Activated T-cell treated with anti-CD3 and anti-CD28 coated beads, Interleukin-2, amount 50 U/mL, for 72 hours (primary cell): ENCODE measurements around the gene CBLC. TPM values are rescaled to one million over a fixed set of nuclear protein-coding genes. Genes with fewer than 3 reads are reported as not detected.
A peak's percentile ranks its signal among the peaks of the same experiment; 100 is the strongest.

ENCODE experiments used
- ATAC-seq, 2 donors: fragments of 150-1000 bp; cut with Tn5 transposase; replicated peaks in 1 of 2; 2 replicates each; pipeline ENCODE4 v1.10.0; 2021; ENCODE audit warnings: moderate library complexity in 2 of 2, mild to moderate bottlenecking in 1 of 2
- DNase-seq, 2 donors: peaks; one replicate each; pipeline ENCODE4 v3.0.0; 2021 to 2022; ENCODE audit warnings: mixed read lengths in 1 of 2
- H3K27ac Mint-ChIP-seq: one replicate; pipeline ENCODE4 v1.8.0; 2022; ENCODE audit warnings: mild to moderate bottlenecking, moderate library complexity, mixed read lengths
- H3K27me3 Mint-ChIP-seq: one replicate; pipeline ENCODE4 v1.8.0; 2022; ENCODE audit warnings: low read depth, mixed read lengths
- H3K36me3 Mint-ChIP-seq, 2 donors: one replicate each; pipeline ENCODE4 v1.8.0; 2022; ENCODE audit warnings: mixed read lengths in 2 of 2, mild to moderate bottlenecking in 1 of 2; ENCODE audit not compliant: insufficient read depth in 2 of 2
- H3K4me1 Mint-ChIP-seq: one replicate; pipeline ENCODE4 v1.8.0; 2022; ENCODE audit warnings: low read depth, mixed read lengths
- H3K4me3 Mint-ChIP-seq, 2 donors: one replicate each; pipeline ENCODE4 v1.8.0; 2022; ENCODE audit warnings: mild to moderate bottlenecking in 2 of 2, mixed read lengths in 2 of 2, moderate library complexity in 2 of 2
- H3K9me3 Mint-ChIP-seq, 2 donors: one replicate each; pipeline ENCODE4 v1.8.0; 2022; ENCODE audit warnings: mixed read lengths in 2 of 2
- total RNA-seq, 2 donors: library from RNA; stranded (reverse); gene quantifications; one replicate each; pipeline ENCODE4 v1.2.3, GENCODE V29; 2022

The CBLC gene
- total RNA-seq, 2 donors from 2014 or later = not detected

GRCh38 chr19:44741258-44741731 lies 36.4 kb upstream of the CBLC start:
- DNase-seq = no peak
- ATAC-seq = peak; percentile 26 to 39

GRCh38 chr19:44741841-44742329 lies 35.8 kb upstream of the CBLC start:
- Mint-ChIP-seq H3K9me3 (no peaks in the 10 kb centered on the region), H3K36me3 (no peaks in the 10 kb centered on the region), H3K27ac (no peak overlapping the region), H3K4me1 (peaks cover 62% of the 10 kb centered on the region), H3K27me3 (peaks cover 9% of the 10 kb centered on the region), H3K4me3 (no peak overlapping the region)
- ATAC-seq = peak; percentile 61 to 69
- peak in 1 of 2 donors; percentile 51 for DNase-seq

More at GRCh38 chr19:44741258-44741731, 36.4 kb upstream of the CBLC start:
- Mint-ChIP-seq H3K4me3 (no peak overlapping the region), H3K27ac (no peak overlapping the region), H3K27me3 (peaks cover 7% of the 10 kb centered on the region), H3K9me3 (no peaks in the 10 kb centered on the region), H3K4me1 (peaks cover 58% of the 10 kb centered on the region), H3K36me3 (no peaks in the 10 kb centered on the region)

- peaks cover 62% of the 10 kb centered on the region for H3K4me1 Mint-ChIP-seq
- H3K27me3 Mint-ChIP-seq = peaks cover 9% of the 10 kb centered on the region
- H3K36me3 Mint-ChIP-seq = no peaks in the 10 kb centered on the region
- H3K4me3 Mint-ChIP-seq = no peak overlapping the region
- no peak for ATAC-seq
- H3K9me3 Mint-ChIP-seq = no peaks in the 10 kb centered on the region
- H3K27ac Mint-ChIP-seq = no peak overlapping the region
- no peak for DNase-seq
Measured at GRCh38 chr19:44742330-44743061, 35.2 kb upstream of the CBLC start.

GRCh38 chr19:44744871-44745332 lies 32.8 kb upstream of the CBLC start:
- DNase-seq = no peak
- no peak overlapping the region for H3K27ac Mint-ChIP-seq

DNA sequence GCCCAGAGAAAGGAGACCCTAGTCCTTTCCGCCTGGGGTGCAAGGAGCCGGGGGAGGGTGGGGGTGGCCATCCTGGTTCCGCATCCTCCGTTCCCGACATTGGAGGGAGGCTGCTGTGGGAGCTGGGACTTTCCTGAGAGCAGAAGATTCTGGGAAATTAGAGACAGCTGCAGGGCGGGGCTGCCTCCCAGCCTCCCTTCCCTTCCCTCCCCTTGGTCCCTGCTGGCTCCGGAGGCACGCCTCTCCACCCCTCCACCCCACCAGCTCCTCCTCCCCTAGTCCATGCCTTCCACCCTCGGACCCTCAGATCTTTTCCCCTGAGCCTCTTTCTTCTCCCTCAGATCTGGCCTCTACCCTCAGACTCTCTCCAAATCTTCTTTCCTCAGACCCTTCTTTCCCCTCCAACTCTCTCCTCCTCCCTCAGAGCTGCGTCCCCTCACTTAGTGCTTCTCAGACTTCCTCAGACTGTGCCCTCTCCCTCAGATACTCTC lies 32.3 kb upstream of the CBLC start:
- H3K27ac Mint-ChIP-seq = peak overlapping the region; percentile 44
- DNase-seq = no peak
- peaks cover 14% of the 10 kb centered on the region in 2 donors for H3K36me3 Mint-ChIP-seq
- no peak for ATAC-seq
- H3K4me3 Mint-ChIP-seq = peak overlapping the region in 1 of 2 donors; percentile 5
- no peaks in the 10 kb centered on the region for H3K9me3 Mint-ChIP-seq
- peaks cover 9% of the 10 kb centered on the region for H3K27me3 Mint-ChIP-seq
- H3K4me1 Mint-ChIP-seq = peaks cover 58% of the 10 kb centered on the region

More at GRCh38 chr19:44744871-44745332, 32.8 kb upstream of the CBLC start:
- Mint-ChIP-seq H3K4me3 (no peak overlapping the region), H3K27me3 (peaks cover 9% of the 10 kb centered on the region), H3K36me3 (peaks cover 9 to 11% of the 10 kb centered on the region in 2 donors), H3K4me1 (peaks cover 56% of the 10 kb centered on the region), H3K9me3 (no peaks in the 10 kb centered on the region)
- no peak for ATAC-seq

DNA sequence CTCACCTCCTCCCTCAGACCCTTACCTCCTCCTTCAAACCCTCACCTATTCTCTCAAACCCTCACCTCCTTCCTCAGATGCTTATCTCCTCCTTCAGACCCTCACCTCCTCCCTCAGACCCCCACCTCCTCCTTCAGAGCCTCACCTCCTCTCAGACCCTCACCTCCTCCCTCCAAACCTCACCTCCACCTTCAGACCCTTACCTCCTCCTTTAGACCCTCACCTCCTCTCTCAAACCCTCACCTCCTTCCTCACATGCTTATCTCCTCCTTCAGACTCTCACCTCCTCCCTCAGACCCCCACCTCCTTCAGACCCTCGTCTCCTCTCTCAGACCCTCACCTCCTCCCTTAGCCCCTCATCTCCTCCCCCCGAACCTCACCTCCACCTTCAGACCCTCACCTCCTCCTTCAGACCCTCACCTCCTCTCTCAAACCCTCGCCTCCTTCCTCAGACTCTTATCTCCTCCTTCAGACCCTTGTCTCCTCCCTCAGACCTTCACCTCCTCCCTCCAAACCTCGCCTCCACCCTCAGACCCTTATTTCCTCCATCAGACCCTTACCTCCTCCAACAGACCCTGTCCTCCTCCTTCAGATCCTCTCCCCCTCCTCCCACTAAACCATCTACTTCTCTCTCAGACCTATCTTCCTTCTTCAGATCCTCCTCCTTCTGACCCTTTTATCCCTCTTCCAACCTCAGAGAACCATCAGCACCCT lies 31.6 kb upstream of the CBLC start:
- Mint-ChIP-seq H3K27ac (peak overlapping the region; percentile 44), H3K36me3 (peaks cover 17 to 19% of the 10 kb centered on the region in 2 donors), H3K4me3 (peak overlapping the region; percentile 48 to 88), H3K27me3 (peaks cover 9% of the 10 kb centered on the region), H3K9me3 (no peaks in the 10 kb centered on the region), H3K4me1 (peaks cover 63% of the 10 kb centered on the region)
- DNase-seq (no peak), ATAC-seq (no peak)

GRCh38 chr19:44746616-44746945 lies 31.1 kb upstream of the CBLC start:
- Mint-ChIP-seq H3K9me3 (no peaks in the 10 kb centered on the region), H3K27me3 (peaks cover 9% of the 10 kb centered on the region), H3K4me1 (peaks cover 66% of the 10 kb centered on the region), H3K36me3 (peaks cover 19 to 22% of the 10 kb centered on the region in 2 donors), H3K27ac (peak overlapping the region; percentile 44), H3K4me3 (peak overlapping the region; percentile 82 to 88)
- no peak for DNase-seq
- no peak for ATAC-seq

- Mint-ChIP-seq H3K27me3 (peaks cover 9% of the 10 kb centered on the region), H3K4me3 (peak overlapping the region; percentile 82 to 88), H3K9me3 (no peaks in the 10 kb centered on the region), H3K27ac (peak overlapping the region; percentile 83), H3K4me1 (peaks cover 66% of the 10 kb centered on the region), H3K36me3 (peaks cover 22 to 28% of the 10 kb centered on the region in 2 donors)
- DNase-seq = peak; percentile 91 to 97
- peak; percentile 76 to 78 for ATAC-seq
Measured at GRCh38 chr19:44746946-44747738, 30.5 kb upstream of the CBLC start.

- Mint-ChIP-seq H3K9me3 (no peaks in the 10 kb centered on the region), H3K4me3 (peak overlapping the region; percentile 82 to 88), H3K4me1 (peaks cover 66% of the 10 kb centered on the region), H3K36me3 (peaks cover 29 to 35% of the 10 kb centered on the region in 2 donors), H3K27ac (peak overlapping the region; percentile 83), H3K27me3 (peaks cover 9% of the 10 kb centered on the region)
- ATAC-seq = peak; percentile 51 to 67
- peak in 1 of 2 donors; percentile 51 for DNase-seq
Measured at GRCh38 chr19:44747739-44748425, 29.8 kb upstream of the CBLC start.

DNA sequence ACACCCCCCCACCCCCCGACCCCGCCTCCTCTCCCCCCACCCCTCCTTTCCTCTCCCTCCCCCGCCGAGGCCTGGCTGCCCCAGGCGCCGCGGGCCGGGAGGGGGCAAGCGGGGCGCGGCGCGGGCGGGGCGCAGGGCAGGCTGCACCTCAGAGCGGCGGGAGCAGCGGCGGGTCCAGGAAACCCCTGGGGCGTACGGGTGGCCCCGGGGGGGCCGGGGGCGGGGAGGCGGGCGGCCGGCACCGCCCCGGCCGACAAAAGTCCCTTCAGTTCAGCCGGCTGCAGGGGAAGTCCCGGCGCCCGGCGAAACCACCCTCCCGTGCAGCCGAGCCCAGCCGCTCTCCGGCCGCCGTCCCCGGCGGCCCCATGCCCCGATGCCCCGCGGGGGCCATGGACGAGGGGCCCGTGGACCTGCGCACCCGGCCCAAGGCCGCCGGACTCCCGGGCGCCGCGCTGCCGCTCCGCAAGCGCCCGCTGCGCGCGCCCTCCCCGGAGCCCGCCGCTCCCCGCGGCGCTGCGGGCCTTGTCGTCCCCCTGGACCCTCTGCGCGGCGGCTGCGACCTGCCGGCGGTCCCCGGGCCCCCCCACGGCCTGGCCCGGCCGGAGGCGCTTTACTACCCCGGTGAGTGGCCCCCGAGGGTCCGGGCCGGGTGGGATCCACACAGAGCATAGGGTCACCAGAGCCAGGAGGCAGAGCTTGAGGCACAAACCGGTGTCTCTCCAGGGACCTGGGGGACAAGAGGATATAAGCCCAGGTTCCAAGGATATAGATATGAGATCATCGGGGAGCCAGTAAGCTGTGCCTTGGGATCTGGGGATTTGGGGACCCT lies 29.1 kb upstream of the CBLC start, which contains the start of gene BCL3:
Gene BCL3 (plus strand): TSS at position 283 of the 829 bp plus-strand sequence. CDS start 83 bp downstream, at position 366.
- Mint-ChIP-seq H3K9me3 (no peaks in the 10 kb centered on the region), H3K36me3 (peaks cover 29 to 38% of the 10 kb centered on the region in 2 donors), H3K27ac (peak within 1 kb of the TSS; percentile 93)

DNA sequence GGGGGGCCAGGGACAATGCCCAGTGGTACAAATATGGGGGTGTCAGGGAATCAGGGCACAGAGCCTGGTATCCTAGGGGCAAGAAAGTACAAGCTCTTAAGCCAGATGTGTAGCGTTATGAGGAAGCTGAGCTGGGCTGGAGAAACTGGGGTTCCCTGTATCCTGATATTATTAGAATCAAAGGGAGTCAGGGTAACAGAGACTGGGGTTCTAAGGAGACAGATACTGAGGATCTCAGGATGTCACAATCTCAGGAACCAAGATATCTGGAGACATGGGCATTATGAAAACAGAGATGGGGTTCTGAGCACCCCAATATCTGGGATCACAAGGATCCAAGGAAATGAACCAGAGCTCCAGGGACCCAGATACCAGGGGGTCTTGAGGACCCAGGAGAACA lies 28.4 kb upstream of the CBLC start:
- H3K9me3 Mint-ChIP-seq = no peaks in the 10 kb centered on the region
- ATAC-seq (no peak), DNase-seq (no peak)
- H3K4me1 Mint-ChIP-seq = peaks cover 69% of the 10 kb centered on the region
- H3K27me3 Mint-ChIP-seq = peaks cover 9% of the 10 kb centered on the region
- peak overlapping the region; percentile 93 for H3K27ac Mint-ChIP-seq
- H3K4me3 Mint-ChIP-seq = peak overlapping the region; percentile 98 to 99
- peaks cover 32 to 42% of the 10 kb centered on the region in 2 donors for H3K36me3 Mint-ChIP-seq

More for the DNA sequence above, 29.1 kb upstream of the CBLC start, which contains the start of gene BCL3:
- peak within 1 kb of the TSS; percentile 98 to 99 for H3K4me3 Mint-ChIP-seq
- peak; percentile 90 to 91 for DNase-seq
- ATAC-seq = peak; percentile 65
- H3K4me1 Mint-ChIP-seq = peaks cover 69% of the 10 kb centered on the region
- peaks cover 9% of the 10 kb centered on the region for H3K27me3 Mint-ChIP-seq
